Keratinocyte (primary cell): ENCODE results near the gene BNC2.

ENCODE experiments used
- CTCF ChIP-seq, 3 experiments: IDR thresholded peaks in 1 of 3; conservative IDR thresholded peaks in 1 of 3; optimal IDR thresholded peaks in 1 of 3; 2 replicates in 2 of 3; 3 replicates in 1 of 3; pipeline versions ENCODE3 to v1.5.1; 2011; ENCODE audit warnings: low read length in 3 of 3, mild to moderate bottlenecking in 3 of 3, moderate library complexity in 2 of 3, control low read depth in 1 of 3, inconsistent platforms in 1 of 3; ENCODE audit not compliant: insufficient read depth in 2 of 3; ENCODE audit errors: extremely low read depth in 1 of 3
- EZH2 ChIP-seq: IDR thresholded peaks from one replicate; pipeline ENCODE4 v1.6.1; 2012; ENCODE audit warnings: inconsistent platforms, mild to moderate bottlenecking, low read length, moderate library complexity

GRCh38 chr9:16768816-16769215, 101.7 kb downstream of the BNC2 start:
- no peak for TF ChIP-seq EZH2
- no peak for TF ChIP-seq CTCF (optimal IDR thresholded peaks at IDR 0.05 in 1 of 3, IDR thresholded peaks at IDR 0.05 in 1 of 3, conservative IDR thresholded peaks at IDR 0.05 in 1 of 3; ENCODE audit: extremely low read depth in 1 of 3, insufficient read depth in 2 of 3, low read length in 3 of 3)
